ENCODE results near the gene VPS13D.

DNA sequence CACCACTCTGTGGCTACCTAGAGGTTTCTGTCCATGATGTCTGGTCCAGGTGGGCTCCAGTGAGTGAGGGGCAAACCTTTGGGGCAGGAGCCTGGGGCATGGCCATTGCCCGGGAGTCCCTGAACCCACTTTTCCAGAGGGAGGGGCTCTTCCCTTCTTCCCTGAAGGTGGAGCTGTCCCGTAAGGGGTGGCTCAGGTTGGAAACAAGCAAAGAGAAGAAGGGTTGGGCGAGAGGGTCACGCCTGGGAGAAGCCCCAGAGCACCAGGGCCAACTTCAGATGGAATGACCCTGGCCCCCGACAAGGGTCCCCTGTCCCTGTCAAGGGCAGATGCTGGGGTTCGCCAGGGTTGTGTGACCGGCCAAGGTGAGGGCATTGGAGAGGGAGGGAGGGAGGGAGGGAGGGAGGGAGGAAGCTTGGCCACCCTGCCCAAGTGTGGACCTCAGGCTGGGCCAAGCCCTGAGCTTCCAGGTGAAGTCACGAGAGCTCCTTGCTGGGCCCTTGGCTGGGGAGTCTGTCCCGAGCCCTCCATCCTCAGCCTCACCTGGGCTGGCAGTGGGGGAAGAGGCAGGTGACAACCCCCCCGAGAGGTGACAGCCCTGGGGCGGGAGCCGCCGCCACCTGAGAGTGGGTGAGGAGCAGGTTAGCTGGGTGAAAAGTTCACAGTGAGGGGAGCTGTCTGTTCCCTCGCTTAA, 318.6 kb downstream of the VPS13D start:
- TF ChIP-seq, protein P1, sequence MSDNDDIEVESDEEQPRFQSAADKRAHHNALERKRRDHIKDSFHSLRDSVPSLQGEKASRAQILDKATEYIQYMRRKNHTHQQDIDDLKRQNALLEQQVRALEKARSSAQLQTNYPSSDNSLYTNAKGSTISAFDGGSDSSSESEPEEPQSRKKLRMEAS (IDR thresholded peaks at IDR 0.05; ENCODE audit: low read depth, low read length): no peak
- TF ChIP-seq FOXM1 (IDR thresholded peaks at IDR 0.05; ENCODE audit: low read depth, low read length) (no peak), RAD21 (IDR thresholded peaks at IDR 0.05; ENCODE audit: insufficient read depth, low read depth, low read length) (no peak), ZNF274 (IDR thresholded peaks at IDR 0.05; ENCODE audit: insufficient read depth, insufficient read length) (no peak), ESRRA (IDR thresholded peaks at IDR 0.05; ENCODE audit: low read length) (no peak), TAF1 (IDR thresholded peaks at IDR 0.05; ENCODE audit: borderline replicate concordance, low read depth, low read length) (no peak), NRF1 (conservative IDR thresholded peaks at IDR 0.05; ENCODE audit: low read depth, low read length) (no peak)
